Glutamatergic neuron (in vitro differentiated cells): ENCODE measurements around the gene MUC6. TPM values are rescaled to one million over a fixed set of nuclear protein-coding genes. Genes with fewer than 3 reads are reported as not detected.

Experiments used
- DNase-seq: peaks from one replicate; pipeline ENCODE4 v3.0.0; 2022
- H3K27ac Mint-ChIP-seq: one replicate; pipeline ENCODE4 v1.8.0; 2020; ENCODE audit warnings: mild to moderate bottlenecking, mixed read lengths, inconsistent platforms; ENCODE audit not compliant: unreplicated experiment
- H3K27me3 Mint-ChIP-seq: one replicate; pipeline ENCODE4 v1.8.0; 2020; ENCODE audit warnings: mild to moderate bottlenecking, moderate library complexity, mixed read lengths, inconsistent platforms; ENCODE audit not compliant: unreplicated experiment
- H3K36me3 Mint-ChIP-seq: one replicate; pipeline ENCODE4 v1.8.0; 2020; ENCODE audit warnings: mild to moderate bottlenecking, mixed read lengths, inconsistent platforms; ENCODE audit not compliant: unreplicated experiment
- H3K4me1 Mint-ChIP-seq: one replicate; pipeline ENCODE4 v1.8.0; 2020; ENCODE audit warnings: mild to moderate bottlenecking, low read depth, mixed read lengths, inconsistent platforms; ENCODE audit not compliant: unreplicated experiment
- H3K4me3 Mint-ChIP-seq: one replicate; pipeline ENCODE4 v1.8.0; 2020; ENCODE audit warnings: mild to moderate bottlenecking, mixed read lengths, inconsistent platforms; ENCODE audit not compliant: unreplicated experiment
- H3K9me3 Mint-ChIP-seq: one replicate; pipeline ENCODE4 v1.8.0; 2020; ENCODE audit warnings: mild to moderate bottlenecking, moderate library complexity, mixed read lengths, inconsistent platforms; ENCODE audit not compliant: unreplicated experiment
- CTCF ChIP-seq: fragments of 200-600 bp; sonication (generic); IDR thresholded peaks from one replicate; pipeline ENCODE4 v1.5.0; 2021; ENCODE audit not compliant: partially characterized antibody, unreplicated experiment
- total RNA-seq: library from RNA; stranded (reverse); fragmentation: NEBNext Ultra II Directional; extraction: Animal tissue kit (Norgen Biotek cat#: 25700); gene quantifications from one replicate; pipeline ENCODE4 v1.2.1, GENCODE V29; 2021; ENCODE audit not compliant: unreplicated experiment

MUC6 gene
- total RNA-seq, 1 donor from 2014 or later = not detected

GRCh38 chr11:1060410-1060809 lies 23.9 kb upstream of the MUC6 start:
- peaks cover 5% of the 10 kb centered on the region for H3K27me3 Mint-ChIP-seq
- no peak for TF ChIP-seq CTCF
- H3K4me3 Mint-ChIP-seq = no peak overlapping the region
- H3K9me3 Mint-ChIP-seq = peaks cover 2% of the 10 kb centered on the region
- no peak overlapping the region for H3K27ac Mint-ChIP-seq
- H3K36me3 Mint-ChIP-seq = peaks cover 17% of the 10 kb centered on the region
- DNase-seq = no peak
- peaks cover 3% of the 10 kb centered on the region for H3K4me1 Mint-ChIP-seq

- Mint-ChIP-seq H3K27me3 (peaks cover 5% of the 10 kb centered on the region), H3K9me3 (peaks cover 2% of the 10 kb centered on the region), H3K36me3 (peaks cover 17% of the 10 kb centered on the region), H3K4me3 (no peak overlapping the region), H3K27ac (no peak overlapping the region), H3K4me1 (peaks cover 3% of the 10 kb centered on the region)
- no peak for DNase-seq
- no peak for TF ChIP-seq CTCF
These were observed 23.2 kb upstream of the MUC6 start for GRCh38 chr11:1059759-1060158.

DNA sequence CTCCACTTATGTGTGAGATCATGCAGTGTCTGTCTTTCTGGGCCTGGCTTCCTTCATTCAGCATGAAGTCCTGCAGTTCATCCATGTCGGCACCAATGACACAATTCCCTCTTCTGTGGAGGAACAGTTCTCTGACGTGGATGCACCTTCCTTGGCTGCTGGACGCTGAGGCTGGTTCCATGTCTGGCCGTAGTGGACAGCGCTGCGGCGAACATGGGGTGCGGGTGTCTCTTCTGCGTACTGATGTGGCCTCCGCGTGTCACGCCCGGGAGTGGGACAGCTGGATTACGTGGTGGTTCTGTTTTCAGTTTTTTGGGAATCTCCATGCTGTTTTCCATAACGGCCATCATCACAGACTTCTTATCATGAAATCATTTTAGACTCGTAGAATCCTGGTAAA lies 21.3 kb upstream of the MUC6 start:
- no peak for DNase-seq
- Mint-ChIP-seq H3K27me3 (peaks cover 5% of the 10 kb centered on the region), H3K9me3 (peaks cover 2% of the 10 kb centered on the region), H3K4me1 (peaks cover 3% of the 10 kb centered on the region), H3K27ac (no peak overlapping the region), H3K36me3 (peaks cover 17% of the 10 kb centered on the region), H3K4me3 (no peak overlapping the region)
- no peak for TF ChIP-seq CTCF

DNA sequence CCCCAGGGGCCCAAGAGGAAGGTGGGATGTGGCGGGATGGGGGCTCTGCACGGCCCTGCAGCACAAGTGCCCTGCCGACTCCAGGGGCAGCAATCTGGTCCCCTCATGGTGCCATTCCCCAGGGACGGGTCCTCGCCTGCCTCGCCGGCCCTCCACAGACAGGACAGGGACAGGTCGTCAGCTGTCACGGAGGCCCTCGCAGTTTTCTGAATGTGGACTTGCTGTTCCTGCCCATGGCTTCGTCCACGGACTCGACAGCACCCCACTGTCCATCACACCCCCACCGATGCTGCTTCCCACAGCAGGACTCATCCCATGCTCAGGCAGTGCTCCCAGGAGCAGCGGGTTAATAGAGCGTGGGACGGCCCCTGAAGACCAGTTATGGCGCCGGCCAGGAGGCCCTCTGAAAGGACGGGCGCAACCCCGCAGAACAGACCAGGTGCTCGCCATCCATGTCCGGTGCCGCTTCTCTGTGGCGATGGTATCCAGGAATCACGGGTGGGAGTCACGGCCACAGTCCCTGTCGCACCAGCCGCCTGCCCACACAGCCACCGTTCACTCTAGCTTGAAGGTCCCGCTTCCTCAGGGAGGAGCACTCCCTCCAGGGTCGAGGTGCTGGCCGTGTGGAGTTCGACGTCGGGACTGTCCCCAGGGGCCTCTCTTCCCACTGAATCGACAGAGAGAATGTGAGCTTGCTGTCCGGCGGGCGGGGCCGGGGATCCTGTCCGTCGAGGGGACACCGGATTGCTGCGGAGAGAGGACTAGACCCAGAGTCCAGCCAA lies 19.7 kb upstream of the MUC6 start:
- no peak for TF ChIP-seq CTCF
- peaks cover 5% of the 10 kb centered on the region for H3K36me3 Mint-ChIP-seq
- peaks cover 2% of the 10 kb centered on the region for H3K9me3 Mint-ChIP-seq
- no peak overlapping the region for H3K27ac Mint-ChIP-seq
- peak; percentile 22 for DNase-seq
- H3K4me3 Mint-ChIP-seq = no peak overlapping the region
- peaks cover 3% of the 10 kb centered on the region for H3K4me1 Mint-ChIP-seq
- H3K27me3 Mint-ChIP-seq = peaks cover 5% of the 10 kb centered on the region

- Mint-ChIP-seq H3K4me1 (peaks cover 3% of the 10 kb centered on the region), H3K27me3 (peaks cover 5% of the 10 kb centered on the region), H3K4me3 (no peak overlapping the region), H3K36me3 (peaks cover 5% of the 10 kb centered on the region), H3K27ac (no peak overlapping the region), H3K9me3 (peaks cover 2% of the 10 kb centered on the region)
- DNase-seq = no peak
- no peak for TF ChIP-seq CTCF
These were observed 18.7 kb upstream of the MUC6 start for GRCh38 chr11:1055109-1055703.
